SKM-1 treated with dmso at 0.1 percent for 144 hours (cell line): ENCODE measurements around the gene GDF11.

Source experiments
- DNase-seq: peaks from one replicate; lab custom pipeline; 2025; ENCODE audit not compliant: unreplicated experiment; lab: John Stamatoyannopoulos, UW

Gene GDF11

GRCh38 chr12:55706568-55707218 is 36.2 kb upstream of the GDF11 start:
- DNase-seq = no peak

- peak; percentile 4 for DNase-seq
Measured at GRCh38 chr12:55707219-55707671, 35.7 kb upstream of the GDF11 start.

GRCh38 chr12:55707841-55708694 is 34.9 kb upstream of the GDF11 start, which contains the start of gene ITGA7:
Gene ITGA7 (minus strand): TSS chr12:55707904. CDS start chr12:55707682, 222 bp downstream.
- no peak for DNase-seq

- no peak for DNase-seq
Measured at GRCh38 chr12:55708695-55709233, 34.2 kb upstream of the GDF11 start.

GRCh38 chr12:55711786-55712553 is 31.0 kb upstream of the GDF11 start:
- DNase-seq = no peak

GRCh38 chr12:55712700-55713415 is 30.1 kb upstream of the GDF11 start:
- no peak for DNase-seq

- no peak for DNase-seq
Measured at GRCh38 chr12:55713721-55714120, 29.2 kb upstream of the GDF11 start.

GRCh38 chr12:55715169-55715764 is 27.7 kb upstream of the GDF11 start:
- DNase-seq = no peak

GRCh38 chr12:55715833-55716581 is 26.9 kb upstream of the GDF11 start, which contains the start of gene BLOC1S1:
Gene BLOC1S1 (plus strand): TSS chr12:55716046. CDS start chr12:55716052, 6 bp downstream.
- DNase-seq = peak; percentile 51

- DNase-seq = no peak
Measured at GRCh38 chr12:55716582-55716957, 26.4 kb upstream of the GDF11 start.

GRCh38 chr12:55717011-55718007 is 25.6 kb upstream of the GDF11 start:
- DNase-seq = no peak

- no peak for DNase-seq
Measured at GRCh38 chr12:55718015-55718414, 24.9 kb upstream of the GDF11 start.

GRCh38 chr12:55718624-55719275 is 24.2 kb upstream of the GDF11 start:
- DNase-seq = no peak

- DNase-seq = no peak
Measured at GRCh38 chr12:55719371-55719770, 23.6 kb upstream of the GDF11 start.

GRCh38 chr12:55720071-55720564 is 22.8 kb upstream of the GDF11 start, which contains the start of gene RDH5:
Gene RDH5 (plus strand): TSS chr12:55720393. CDS start chr12:55721185, 792 bp downstream.
- DNase-seq = no peak

- peak; percentile 19 for DNase-seq
Measured at GRCh38 chr12:55720894-55721444, 22.0 kb upstream of the GDF11 start.

GRCh38 chr12:55721601-55722213 is 21.2 kb upstream of the GDF11 start:
- DNase-seq = no peak
